GM12872 (cell line): ENCODE data around the gene MYO15A.

ENCODE experiments used
- CTCF ChIP-seq: IDR thresholded peaks from 3 replicates; pipeline ENCODE4 v1.5.1; 2011; ENCODE audit warnings: low read depth, mild to moderate bottlenecking, low read length, moderate library complexity; ENCODE audit not compliant: insufficient read depth

MYO15A gene

GRCh38 chr17:18213666-18214270, 105.2 kb downstream of the MYO15A start:
- no peak for TF ChIP-seq CTCF

GRCh38 chr17:18217412-18218015, 109.0 kb downstream of the MYO15A start:
- peak; percentile 99 for TF ChIP-seq CTCF

GRCh38 chr17:18218756-18219415, 110.3 kb downstream of the MYO15A start:
- no peak for TF ChIP-seq CTCF

- TF ChIP-seq CTCF: no peak
Measured at GRCh38 chr17:18224053-18224386, 115.5 kb downstream of the MYO15A start.

GRCh38 chr17:18224387-18225120, 116.0 kb downstream of the MYO15A start:
- TF ChIP-seq CTCF: no peak

- no peak for TF ChIP-seq CTCF
Measured at GRCh38 chr17:18225121-18225641, 116.6 kb downstream of the MYO15A start, which contains the start of gene LLGL1. Gene LLGL1 (plus strand): TSS chr17:18225635. CDS start chr17:18225683, 48 bp downstream.

- no peak for TF ChIP-seq CTCF
Measured at GRCh38 chr17:18225642-18226283, 117.2 kb downstream of the MYO15A start.
